Measurements from ENCODE around the gene CNOT4.

CNOT4 gene

DNA sequence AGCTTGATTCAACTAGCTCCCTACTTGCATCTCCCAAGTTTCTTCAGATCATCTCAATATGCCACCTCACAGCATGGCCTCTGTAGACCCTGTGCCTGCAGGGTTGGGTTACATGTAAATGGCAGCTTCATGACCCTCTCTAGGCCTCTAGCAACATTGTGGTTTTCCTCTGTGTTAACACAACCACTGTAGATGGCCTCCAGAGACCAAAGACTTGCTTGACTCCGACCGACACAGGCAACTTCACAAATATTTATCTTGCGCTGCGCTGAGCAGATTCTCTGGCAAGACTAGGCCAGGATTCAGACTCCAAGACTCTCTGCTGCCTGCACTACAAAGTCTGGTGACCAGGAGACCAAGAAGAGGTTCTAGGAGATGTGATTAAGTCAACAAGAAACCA, 75.9 kb downstream of the CNOT4 start:
- TF ChIP-seq RAD21 (IDR thresholded peaks at IDR 0.05; ENCODE audit: low read depth), result no peak
- no peak for TF ChIP-seq TCF12 (IDR thresholded peaks at IDR 0.05; ENCODE audit: low read depth)
- no peak for TF ChIP-seq TEAD4 (IDR thresholded peaks at IDR 0.05)
- TF ChIP-seq ZBTB7A (IDR thresholded peaks at IDR 0.05; ENCODE audit: low read depth), result no peak
- TF ChIP-seq NFIC (IDR thresholded peaks at IDR 0.05), result no peak
- TF ChIP-seq TAF1 (IDR thresholded peaks at IDR 0.05; ENCODE audit: low read depth), result no peak

DNA sequence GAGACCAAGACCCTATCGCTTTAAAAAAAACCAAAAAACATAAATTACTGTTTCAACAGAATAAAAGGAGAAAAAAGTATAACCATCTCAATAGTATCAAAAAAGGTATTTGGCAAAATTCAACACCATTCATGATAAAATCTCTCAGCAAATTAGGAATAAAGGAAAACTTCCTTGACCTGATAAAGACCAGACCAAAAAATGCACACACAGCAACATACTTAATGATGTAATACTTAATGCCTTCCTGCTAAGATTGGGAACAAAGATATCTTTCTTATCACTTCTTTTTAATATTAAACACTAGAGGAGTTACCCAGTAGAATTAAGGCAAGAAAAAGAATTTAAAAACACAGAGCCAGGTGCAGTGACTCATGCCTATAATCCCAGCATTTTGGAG, 79.3 kb downstream of the CNOT4 start:
- no peak for TF ChIP-seq TAF1 (IDR thresholded peaks at IDR 0.05; ENCODE audit: low read depth)
- TF ChIP-seq TEAD4 (IDR thresholded peaks at IDR 0.05), result no peak
- TF ChIP-seq, protein P1, sequence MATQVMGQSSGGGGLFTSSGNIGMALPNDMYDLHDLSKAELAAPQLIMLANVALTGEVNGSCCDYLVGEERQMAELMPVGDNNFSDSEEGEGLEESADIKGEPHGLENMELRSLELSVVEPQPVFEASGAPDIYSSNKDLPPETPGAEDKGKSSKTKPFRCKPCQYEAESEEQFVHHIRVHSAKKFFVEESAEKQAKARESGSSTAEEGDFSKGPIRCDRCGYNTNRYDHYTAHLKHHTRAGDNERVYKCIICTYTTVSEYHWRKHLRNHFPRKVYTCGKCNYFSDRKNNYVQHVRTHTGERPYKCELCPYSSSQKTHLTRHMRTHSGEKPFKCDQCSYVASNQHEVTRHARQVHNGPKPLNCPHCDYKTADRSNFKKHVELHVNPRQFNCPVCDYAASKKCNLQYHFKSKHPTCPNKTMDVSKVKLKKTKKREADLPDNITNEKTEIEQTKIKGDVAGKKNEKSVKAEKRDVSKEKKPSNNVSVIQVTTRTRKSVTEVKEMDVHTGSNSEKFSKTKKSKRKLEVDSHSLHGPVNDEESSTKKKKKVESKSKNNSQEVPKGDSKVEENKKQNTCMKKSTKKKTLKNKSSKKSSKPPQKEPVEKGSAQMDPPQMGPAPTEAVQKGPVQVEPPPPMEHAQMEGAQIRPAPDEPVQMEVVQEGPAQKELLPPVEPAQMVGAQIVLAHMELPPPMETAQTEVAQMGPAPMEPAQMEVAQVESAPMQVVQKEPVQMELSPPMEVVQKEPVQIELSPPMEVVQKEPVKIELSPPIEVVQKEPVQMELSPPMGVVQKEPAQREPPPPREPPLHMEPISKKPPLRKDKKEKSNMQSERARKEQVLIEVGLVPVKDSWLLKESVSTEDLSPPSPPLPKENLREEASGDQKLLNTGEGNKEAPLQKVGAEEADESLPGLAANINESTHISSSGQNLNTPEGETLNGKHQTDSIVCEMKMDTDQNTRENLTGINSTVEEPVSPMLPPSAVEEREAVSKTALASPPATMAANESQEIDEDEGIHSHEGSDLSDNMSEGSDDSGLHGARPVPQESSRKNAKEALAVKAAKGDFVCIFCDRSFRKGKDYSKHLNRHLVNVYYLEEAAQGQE (IDR thresholded peaks at IDR 0.05; ENCODE audit: low read depth), result no peak
- no peak for TF ChIP-seq EGR1 (IDR thresholded peaks at IDR 0.05)
- TF ChIP-seq, protein P2, sequence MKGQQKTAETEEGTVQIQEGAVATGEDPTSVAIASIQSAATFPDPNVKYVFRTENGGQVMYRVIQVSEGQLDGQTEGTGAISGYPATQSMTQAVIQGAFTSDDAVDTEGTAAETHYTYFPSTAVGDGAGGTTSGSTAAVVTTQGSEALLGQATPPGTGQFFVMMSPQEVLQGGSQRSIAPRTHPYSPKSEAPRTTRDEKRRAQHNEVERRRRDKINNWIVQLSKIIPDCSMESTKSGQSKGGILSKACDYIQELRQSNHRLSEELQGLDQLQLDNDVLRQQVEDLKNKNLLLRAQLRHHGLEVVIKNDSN (IDR thresholded peaks at IDR 0.05), result no peak
- TF ChIP-seq EP300 (IDR thresholded peaks at IDR 0.05; ENCODE audit: borderline replicate concordance), result no peak
- no peak for TF ChIP-seq NFIC (IDR thresholded peaks at IDR 0.05)
- TF ChIP-seq CREB1 (IDR thresholded peaks at IDR 0.05; ENCODE audit: low read depth), result no peak
- no peak for TF ChIP-seq ZBTB7A (IDR thresholded peaks at IDR 0.05; ENCODE audit: low read depth)
- TF ChIP-seq, protein P3, sequence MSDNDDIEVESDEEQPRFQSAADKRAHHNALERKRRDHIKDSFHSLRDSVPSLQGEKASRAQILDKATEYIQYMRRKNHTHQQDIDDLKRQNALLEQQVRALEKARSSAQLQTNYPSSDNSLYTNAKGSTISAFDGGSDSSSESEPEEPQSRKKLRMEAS (IDR thresholded peaks at IDR 0.05), result no peak
- TF ChIP-seq YY1 (IDR thresholded peaks at IDR 0.05; ENCODE audit: low read depth), result no peak
- TF ChIP-seq RAD21 (IDR thresholded peaks at IDR 0.05; ENCODE audit: low read depth), result no peak
- no peak for TF ChIP-seq FOXM1 (IDR thresholded peaks at IDR 0.05; ENCODE audit: borderline replicate concordance, low read depth)
- no peak for TF ChIP-seq TCF12 (IDR thresholded peaks at IDR 0.05; ENCODE audit: low read depth)
- TF ChIP-seq CEBPB (IDR thresholded peaks at IDR 0.05), result no peak

DNA sequence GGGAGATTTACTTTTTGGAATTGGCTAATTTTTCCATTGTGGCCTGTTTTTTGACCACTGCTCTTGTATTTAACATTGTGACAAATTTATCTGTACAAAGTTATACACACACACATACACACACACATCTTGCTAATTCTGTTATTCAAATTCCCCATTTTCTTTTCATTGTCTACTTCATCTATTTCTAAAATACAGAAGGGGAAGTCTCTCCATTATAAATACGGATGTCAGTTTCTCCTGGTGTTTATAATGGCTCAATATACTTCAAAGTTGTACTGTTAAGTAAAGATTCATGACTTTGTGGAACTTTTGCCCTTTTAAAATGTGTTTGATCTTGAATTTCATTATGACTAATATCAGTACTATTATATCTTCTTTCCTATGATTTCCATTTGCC, 81.0 kb downstream of the CNOT4 start:
- TF ChIP-seq EP300 (IDR thresholded peaks at IDR 0.05; ENCODE audit: borderline replicate concordance) (no peak), NFIC (IDR thresholded peaks at IDR 0.05) (no peak), RAD21 (IDR thresholded peaks at IDR 0.05; ENCODE audit: low read depth) (no peak), YY1 (IDR thresholded peaks at IDR 0.05; ENCODE audit: low read depth) (no peak), CREB1 (IDR thresholded peaks at IDR 0.05; ENCODE audit: low read depth) (no peak), CEBPB (IDR thresholded peaks at IDR 0.05) (no peak), FOXM1 (IDR thresholded peaks at IDR 0.05; ENCODE audit: borderline replicate concordance, low read depth) (no peak), TAF1 (IDR thresholded peaks at IDR 0.05; ENCODE audit: low read depth) (no peak), EGR1 (IDR thresholded peaks at IDR 0.05) (no peak), TEAD4 (IDR thresholded peaks at IDR 0.05) (no peak), TCF12 (IDR thresholded peaks at IDR 0.05; ENCODE audit: low read depth) (no peak), ZBTB7A (IDR thresholded peaks at IDR 0.05; ENCODE audit: low read depth) (no peak)
- TF ChIP-seq, protein P3 (IDR thresholded peaks at IDR 0.05), result no peak
- TF ChIP-seq, protein P2 (IDR thresholded peaks at IDR 0.05), result no peak
- TF ChIP-seq, protein P1 (IDR thresholded peaks at IDR 0.05; ENCODE audit: low read depth), result no peak

DNA sequence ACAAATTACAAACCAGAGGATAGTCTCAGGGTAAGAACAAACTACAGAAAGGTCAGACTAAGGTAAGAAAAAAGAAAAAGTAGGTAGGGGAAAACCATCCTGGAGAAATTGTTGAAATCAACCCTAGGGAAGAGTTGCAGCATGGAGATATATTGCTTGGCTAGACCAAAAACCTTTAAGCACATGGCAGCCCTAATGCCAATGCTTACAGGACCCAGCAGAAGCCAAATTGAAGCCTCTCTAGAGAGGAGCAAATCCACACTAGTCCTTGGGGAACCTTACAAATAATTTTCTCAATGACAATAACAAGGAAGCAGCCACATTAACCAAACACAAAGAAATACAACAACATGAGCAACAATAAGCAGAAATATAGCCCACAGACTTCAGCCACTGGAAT, 81.9 kb downstream of the CNOT4 start:
- TF ChIP-seq YY1 (IDR thresholded peaks at IDR 0.05; ENCODE audit: low read depth) (no peak), RAD21 (IDR thresholded peaks at IDR 0.05; ENCODE audit: low read depth) (no peak), TAF1 (IDR thresholded peaks at IDR 0.05; ENCODE audit: low read depth) (no peak), EGR1 (IDR thresholded peaks at IDR 0.05) (no peak), NFIC (IDR thresholded peaks at IDR 0.05) (no peak), EP300 (IDR thresholded peaks at IDR 0.05; ENCODE audit: borderline replicate concordance) (no peak), TCF12 (IDR thresholded peaks at IDR 0.05; ENCODE audit: low read depth) (no peak), TEAD4 (IDR thresholded peaks at IDR 0.05) (no peak), CEBPB (IDR thresholded peaks at IDR 0.05) (no peak), FOXM1 (IDR thresholded peaks at IDR 0.05; ENCODE audit: borderline replicate concordance, low read depth) (no peak), ZBTB7A (IDR thresholded peaks at IDR 0.05; ENCODE audit: low read depth) (no peak)
- TF ChIP-seq, protein P2 (IDR thresholded peaks at IDR 0.05), result no peak
- TF ChIP-seq, protein P3 (IDR thresholded peaks at IDR 0.05), result no peak
- TF ChIP-seq, protein P1 (IDR thresholded peaks at IDR 0.05; ENCODE audit: low read depth), result no peak
